BLaER1 treated with 17β-estradiol and CSF1 and Interleukin-3, amounts not matched to agents 10 nM and 100 nM (cell line): Measurements from ENCODE around the gene AGPAT4.

Experiments used
- H3K27ac ChIP-seq, 11 experiments: shearing (Covaris generic); formaldehyde crosslinking; 2 replicates each; pipeline ENCODE4 v1.8.1; 2022
- H3K27me3 ChIP-seq, 11 experiments: shearing (Covaris generic); formaldehyde crosslinking; 2 replicates each; pipeline ENCODE4 v1.8.1; 2022
- H3K36me3 ChIP-seq, 11 experiments: shearing (Covaris generic); formaldehyde crosslinking; 2 replicates each; pipeline ENCODE4 v1.8.1; 2022
- H3K4me1 ChIP-seq, 10 experiments: shearing (Covaris generic); formaldehyde crosslinking; 2 replicates each; pipeline ENCODE4 v1.8.1; 2022
- H3K4me2 ChIP-seq, 11 experiments: shearing (Covaris generic); formaldehyde crosslinking; 2 replicates each; pipeline ENCODE4 v1.8.1; 2022
- H3K4me3 ChIP-seq, 10 experiments: shearing (Covaris generic); formaldehyde crosslinking; 2 replicates each; pipeline ENCODE4 v1.8.1; 2022
- H3K9ac ChIP-seq, 11 experiments: shearing (Covaris generic); formaldehyde crosslinking; 2 replicates each; pipeline ENCODE4 v1.8.1; 2022
- H3K9me3 ChIP-seq, 11 experiments: shearing (Covaris generic); formaldehyde crosslinking; replicated peaks in 1 of 11; 2 replicates each; pipeline ENCODE4 v1.8.1; 2022
- H4K20me1 ChIP-seq, 11 experiments: shearing (Covaris generic); formaldehyde crosslinking; 2 replicates each; pipeline ENCODE4 v1.8.1; 2022
- Cebpa-rat ChIP-seq, 11 experiments: shearing (Covaris generic); IDR thresholded peaks; 2 replicates each; pipeline ENCODE4 v1.8.1; 2022

Gene AGPAT4

GRCh38 chr6:161104966-161105365, 168.9 kb downstream of the AGPAT4 start:
- Histone ChIP-seq H3K36me3 (peaks cover 86 to 98% (median 92%) of the 10 kb centered on the region in 11 experiments), H3K4me2 (no peak overlapping the region), H3K9me3 (no peaks in the 10 kb centered on the region), H3K4me1 (no peaks in the 10 kb centered on the region), H3K27me3 (no peaks in the 10 kb centered on the region), H3K9ac (no peak overlapping the region), H3K4me3 (no peak overlapping the region), H3K27ac (no peak overlapping the region), H4K20me1 (no peaks in the 10 kb centered on the region; a peak in 1 of 22 replicates)
- no peak for TF ChIP-seq Cebpa-rat (IDR thresholded peaks at IDR 0.05)

DNA sequence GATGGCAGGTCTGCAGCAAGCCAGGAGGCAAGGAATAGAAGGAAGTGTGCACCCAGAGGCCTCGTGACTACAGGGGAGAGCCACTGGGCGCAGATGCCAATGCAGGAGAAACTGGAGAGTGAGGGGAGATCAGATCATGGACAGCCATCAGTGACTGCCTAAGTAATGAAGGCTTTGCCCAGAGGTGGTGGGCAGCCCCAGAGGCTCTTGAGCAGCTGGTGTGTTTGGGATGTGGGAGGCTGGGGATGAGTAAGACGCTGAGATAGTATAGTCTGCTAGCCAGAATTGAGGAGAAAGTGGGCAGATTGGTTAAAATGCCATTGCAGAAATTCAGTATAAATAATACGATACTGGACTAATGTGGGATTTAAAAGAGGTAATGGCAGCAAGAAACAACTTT, 170.4 kb downstream of the AGPAT4 start:
- Histone ChIP-seq H3K36me3 (peaks cover 82 to 98% (median 92%) of the 10 kb centered on the region in 11 experiments), H3K9ac (no peak overlapping the region), H3K9me3 (no peaks in the 10 kb centered on the region), H3K4me3 (no peak overlapping the region), H3K4me1 (no peaks in the 10 kb centered on the region), H4K20me1 (no peaks in the 10 kb centered on the region; a peak in 1 of 22 replicates), H3K27ac (no peak overlapping the region), H3K4me2 (no peak overlapping the region), H3K27me3 (no peaks in the 10 kb centered on the region)
- no peak for TF ChIP-seq Cebpa-rat (IDR thresholded peaks at IDR 0.05)

- H3K9me3 ChIP-seq: no peaks in the 10 kb centered on the region
- no peak for TF ChIP-seq Cebpa-rat (IDR thresholded peaks at IDR 0.05)
These were observed 172.3 kb downstream of the AGPAT4 start for GRCh38 chr6:161101517-161101916.

GRCh38 chr6:161100072-161100471, 173.8 kb downstream of the AGPAT4 start:
- TF ChIP-seq Cebpa-rat (IDR thresholded peaks at IDR 0.05): no peak
- no peak overlapping the region for H3K4me2 ChIP-seq
- H3K4me1 ChIP-seq: no peaks in the 10 kb centered on the region
- H3K4me3 ChIP-seq: no peak overlapping the region
- H3K27me3 ChIP-seq: no peaks in the 10 kb centered on the region
- H3K36me3 ChIP-seq: peaks cover 69 to 97% (median 85%) of the 10 kb centered on the region in 11 experiments
- no peak overlapping the region for H3K9ac ChIP-seq
- H3K27ac ChIP-seq: no peak overlapping the region
- no peaks in the 10 kb centered on the region for H3K9me3 ChIP-seq
- no peaks in the 10 kb centered on the region; a peak in 1 of 22 replicates for H4K20me1 ChIP-seq

More at GRCh38 chr6:161101517-161101916, 172.3 kb downstream of the AGPAT4 start:
- H3K9ac ChIP-seq: no peak overlapping the region
- no peak overlapping the region for H3K4me3 ChIP-seq
- H3K27ac ChIP-seq: no peak overlapping the region
- H3K4me1 ChIP-seq: no peaks in the 10 kb centered on the region
- no peaks in the 10 kb centered on the region; a peak in 1 of 22 replicates for H4K20me1 ChIP-seq
- no peaks in the 10 kb centered on the region for H3K27me3 ChIP-seq
- H3K36me3 ChIP-seq: peaks cover 79 to 98% (median 90%) of the 10 kb centered on the region in 11 experiments
- no peak overlapping the region for H3K4me2 ChIP-seq

GRCh38 chr6:161095916-161096315, 177.9 kb downstream of the AGPAT4 start:
- no peaks in the 10 kb centered on the region for H3K9me3 ChIP-seq
- H3K4me1 ChIP-seq: no peaks in the 10 kb centered on the region
- H3K36me3 ChIP-seq: peaks cover 66 to 100% (median 82%) of the 10 kb centered on the region in 11 experiments

GRCh38 chr6:161094955-161095354, 178.9 kb downstream of the AGPAT4 start:
- H3K4me3 ChIP-seq: no peak overlapping the region
- no peak for TF ChIP-seq Cebpa-rat (IDR thresholded peaks at IDR 0.05)
- H3K4me1 ChIP-seq: no peaks in the 10 kb centered on the region
- H3K4me2 ChIP-seq: no peak overlapping the region
- H3K36me3 ChIP-seq: peaks cover 67 to 100% (median 85%) of the 10 kb centered on the region in 11 experiments
- H3K9me3 ChIP-seq: no peaks in the 10 kb centered on the region
- no peak overlapping the region for H3K9ac ChIP-seq
- no peak overlapping the region for H3K27ac ChIP-seq
- no peaks in the 10 kb centered on the region for H3K27me3 ChIP-seq
- peaks cover 0 to 3% (median 0%) of the 10 kb centered on the region in 11 experiments; a peak in 2 of 22 replicates for H4K20me1 ChIP-seq

More at GRCh38 chr6:161095916-161096315, 177.9 kb downstream of the AGPAT4 start:
- Histone ChIP-seq H3K27me3 (no peaks in the 10 kb centered on the region), H3K4me2 (no peak overlapping the region), H3K4me3 (no peak overlapping the region), H4K20me1 (no peaks in the 10 kb centered on the region; a peak in 1 of 22 replicates), H3K9ac (no peak overlapping the region), H3K27ac (no peak overlapping the region)
- TF ChIP-seq Cebpa-rat (IDR thresholded peaks at IDR 0.05): no peak

DNA sequence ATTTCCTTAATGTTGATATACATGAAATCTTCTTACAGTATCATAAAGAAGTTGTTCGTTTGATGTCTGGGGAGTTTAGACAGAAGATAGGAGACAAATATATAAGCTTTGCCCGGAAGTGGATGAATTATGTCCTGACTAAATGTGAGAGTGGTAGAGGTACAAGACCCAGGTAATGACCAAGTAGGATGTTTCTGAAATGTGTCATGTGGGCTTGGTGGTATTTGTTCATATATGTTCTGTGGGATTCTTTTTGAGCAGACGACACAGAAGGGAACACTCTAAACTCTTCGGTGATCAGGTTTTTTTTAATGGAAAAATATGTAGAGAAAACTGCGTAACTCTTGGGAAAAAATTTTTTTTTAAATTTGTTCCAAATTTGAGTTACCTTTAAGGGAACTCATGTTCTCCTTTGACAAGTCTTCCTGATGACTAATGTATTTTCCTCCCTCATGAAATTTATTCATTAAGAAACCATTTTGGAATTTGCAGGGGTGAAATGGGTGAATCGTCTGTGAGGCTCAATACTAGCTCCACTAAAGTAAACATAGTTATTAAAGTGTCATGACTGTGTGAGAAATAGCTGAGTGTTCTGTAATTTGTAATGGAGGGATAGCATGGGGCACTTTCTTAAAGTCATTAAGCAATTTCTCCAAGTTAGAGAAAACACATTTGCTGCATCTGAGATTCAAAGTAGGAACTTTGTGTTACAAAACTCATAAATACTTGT, 181.7 kb downstream of the AGPAT4 start:
- Histone ChIP-seq H3K4me3 (no peak overlapping the region), H3K4me1 (no peaks in the 10 kb centered on the region), H3K9me3 (no peaks in the 10 kb centered on the region), H3K27me3 (no peaks in the 10 kb centered on the region), H3K9ac (no peak overlapping the region), H4K20me1 (peaks cover 0 to 10% (median 0%) of the 10 kb centered on the region in 11 experiments; a peak in 2 of 22 replicates), H3K36me3 (peaks cover 69 to 100% (median 86%) of the 10 kb centered on the region in 11 experiments), H3K27ac (no peak overlapping the region), H3K4me2 (no peak overlapping the region)
- no peak for TF ChIP-seq Cebpa-rat (IDR thresholded peaks at IDR 0.05)

GRCh38 chr6:161091151-161091550, 182.7 kb downstream of the AGPAT4 start:
- no peak for TF ChIP-seq Cebpa-rat (IDR thresholded peaks at IDR 0.05)
- no peak overlapping the region for H3K4me3 ChIP-seq
- H3K36me3 ChIP-seq: peaks cover 70 to 100% (median 89%) of the 10 kb centered on the region in 11 experiments
- no peaks in the 10 kb centered on the region for H3K27me3 ChIP-seq
- H3K27ac ChIP-seq: no peak overlapping the region
- H4K20me1 ChIP-seq: peaks cover 0 to 10% (median 0%) of the 10 kb centered on the region in 11 experiments; a peak in 2 of 22 replicates
- H3K9me3 ChIP-seq: no peaks in the 10 kb centered on the region
- H3K9ac ChIP-seq: no peak overlapping the region
- H3K4me2 ChIP-seq: no peak overlapping the region
- H3K4me1 ChIP-seq: no peaks in the 10 kb centered on the region

DNA sequence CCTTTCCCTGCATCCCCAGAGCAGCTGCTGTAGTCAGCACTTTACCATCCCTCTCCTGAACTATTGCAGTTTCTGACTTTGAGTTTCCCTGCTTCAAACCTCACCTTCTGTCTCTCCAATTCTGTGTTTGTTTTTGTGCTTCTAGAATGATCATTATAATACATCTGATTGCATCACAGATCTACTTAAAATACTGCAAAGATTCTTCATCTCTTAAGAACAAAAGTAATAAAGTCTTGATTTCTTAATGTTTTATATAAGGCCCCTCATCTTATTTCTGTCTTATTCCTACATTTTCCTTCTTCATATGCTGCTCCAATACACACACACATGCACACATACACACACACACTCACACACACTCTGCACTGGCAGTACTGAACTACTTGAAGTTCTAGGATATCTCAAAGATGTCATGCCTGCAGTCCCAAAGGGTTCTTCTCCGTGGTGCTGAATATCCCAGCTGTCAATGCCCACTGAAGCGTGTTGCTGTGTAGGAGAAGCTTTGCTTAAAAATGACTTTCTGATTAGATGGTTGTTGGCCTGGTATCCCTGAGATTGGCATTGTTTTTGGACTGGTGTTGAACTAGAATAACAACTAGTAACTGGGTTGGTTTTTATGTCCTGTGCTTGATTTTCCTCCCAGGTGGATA, 185.1 kb downstream of the AGPAT4 start:
- H3K36me3 ChIP-seq: peaks cover 81 to 100% (median 97%) of the 10 kb centered on the region in 11 experiments
- H3K27ac ChIP-seq: no peak overlapping the region
- H3K4me2 ChIP-seq: no peak overlapping the region
- TF ChIP-seq Cebpa-rat (IDR thresholded peaks at IDR 0.05): no peak
- H3K9ac ChIP-seq: no peak overlapping the region
- H3K4me1 ChIP-seq: peaks cover 0 to 7% (median 0%) of the 10 kb centered on the region in 10 experiments; a peak in 1 of 20 replicates
- no peaks in the 10 kb centered on the region for H3K9me3 ChIP-seq
- no peaks in the 10 kb centered on the region for H3K27me3 ChIP-seq
- peaks cover 0 to 10% (median 0%) of the 10 kb centered on the region in 11 experiments; a peak in 2 of 22 replicates for H4K20me1 ChIP-seq
- H3K4me3 ChIP-seq: no peak overlapping the region
